HG03175 (cell line): ENCODE measurements around the gene KRT78.

Experiments
- ATAC-seq: cut with Tn5 transposase; IDR thresholded peaks from one replicate; pipeline ENCODE4 v1.9.1; 2021; ENCODE audit warnings: mild to moderate bottlenecking, moderate library complexity; ENCODE audit not compliant: unreplicated experiment

The KRT78 gene

GRCh38 chr12:52813203-52813819, 35.5 kb downstream of the KRT78 start:
- no peak for ATAC-seq

- ATAC-seq = no peak
These were observed 36.0 kb downstream of the KRT78 start for GRCh38 chr12:52812749-52813148.

GRCh38 chr12:52812073-52812400, 36.8 kb downstream of the KRT78 start:
- ATAC-seq = no peak

DNA sequence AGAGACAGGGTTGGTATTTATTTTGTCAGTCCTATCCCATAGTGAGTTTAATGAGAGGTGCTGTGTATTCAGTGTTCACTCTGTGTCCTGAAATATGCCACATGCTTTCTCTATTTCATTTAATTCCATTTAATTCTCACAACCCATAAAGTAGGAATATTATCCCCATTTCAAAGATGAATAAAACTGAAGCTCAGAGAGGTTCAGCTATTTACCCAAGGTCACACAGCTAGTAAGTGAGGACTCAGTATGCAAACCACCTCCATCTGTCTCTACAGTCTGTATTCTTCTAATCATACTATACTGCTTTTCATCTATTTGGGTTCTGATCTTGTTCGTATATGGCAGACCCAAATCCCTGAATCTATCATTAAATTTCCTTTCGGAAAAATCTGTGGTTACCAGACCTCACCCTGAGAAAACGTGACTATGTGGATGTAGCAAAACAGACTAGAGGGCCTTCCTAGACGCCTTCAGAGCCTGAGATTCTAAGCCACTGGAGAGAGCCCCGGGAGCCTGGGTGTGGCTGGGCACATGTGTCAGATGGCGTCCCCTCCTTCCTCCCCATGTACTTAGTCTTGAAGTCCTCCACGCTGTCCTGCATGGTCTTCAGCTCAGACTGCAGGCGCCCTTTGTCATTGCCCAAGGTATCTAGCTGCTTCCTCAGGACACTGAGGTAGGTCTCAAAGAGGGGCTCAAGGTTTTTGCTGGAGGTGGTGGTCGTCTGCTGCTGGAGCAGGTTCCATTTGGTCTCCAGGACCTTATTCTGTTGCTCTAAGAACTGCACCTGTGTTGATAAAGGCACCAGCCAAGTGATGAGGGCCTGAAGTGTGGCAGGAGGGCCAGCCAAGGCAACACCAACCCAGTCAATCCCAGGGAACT, 37.4 kb downstream of the KRT78 start:
- no peak for ATAC-seq

- no peak for ATAC-seq
These were observed 38.2 kb downstream of the KRT78 start for GRCh38 chr12:52810554-52810953.

GRCh38 chr12:52809166-52809565, 39.6 kb downstream of the KRT78 start:
- ATAC-seq = no peak

DNA sequence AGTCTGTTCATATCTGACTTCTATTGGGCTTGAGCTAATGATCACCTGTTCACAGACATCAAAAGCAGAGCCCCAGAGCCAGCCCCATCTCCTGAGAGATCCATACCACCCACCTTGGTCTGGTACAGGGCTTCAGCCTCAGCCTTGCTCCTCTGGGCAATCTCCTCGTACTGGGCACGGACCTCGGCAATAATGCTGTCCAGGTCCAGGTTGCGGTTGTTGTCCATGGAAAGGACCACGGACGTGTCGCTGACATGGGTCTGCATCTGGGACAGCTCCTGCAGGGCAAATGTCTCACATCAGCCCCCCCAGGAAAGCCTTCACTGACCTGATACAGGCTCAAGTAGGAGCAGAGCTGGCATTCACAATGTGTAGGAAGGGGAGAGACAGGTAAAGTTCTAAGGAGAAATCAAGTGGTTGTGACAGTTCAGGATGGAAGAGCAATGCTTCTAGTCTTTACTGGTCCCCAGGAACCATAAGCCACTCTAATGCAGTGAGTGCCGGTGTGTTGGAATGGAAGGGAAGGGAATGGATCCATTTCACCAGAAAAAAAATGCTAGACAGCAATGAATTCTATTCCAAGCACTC, 40.1 kb downstream of the KRT78 start:
- ATAC-seq = no peak

GRCh38 chr12:52807544-52808470, 41.0 kb downstream of the KRT78 start:
- no peak for ATAC-seq

- no peak for ATAC-seq
These were observed 41.8 kb downstream of the KRT78 start for GRCh38 chr12:52806821-52807543.

DNA sequence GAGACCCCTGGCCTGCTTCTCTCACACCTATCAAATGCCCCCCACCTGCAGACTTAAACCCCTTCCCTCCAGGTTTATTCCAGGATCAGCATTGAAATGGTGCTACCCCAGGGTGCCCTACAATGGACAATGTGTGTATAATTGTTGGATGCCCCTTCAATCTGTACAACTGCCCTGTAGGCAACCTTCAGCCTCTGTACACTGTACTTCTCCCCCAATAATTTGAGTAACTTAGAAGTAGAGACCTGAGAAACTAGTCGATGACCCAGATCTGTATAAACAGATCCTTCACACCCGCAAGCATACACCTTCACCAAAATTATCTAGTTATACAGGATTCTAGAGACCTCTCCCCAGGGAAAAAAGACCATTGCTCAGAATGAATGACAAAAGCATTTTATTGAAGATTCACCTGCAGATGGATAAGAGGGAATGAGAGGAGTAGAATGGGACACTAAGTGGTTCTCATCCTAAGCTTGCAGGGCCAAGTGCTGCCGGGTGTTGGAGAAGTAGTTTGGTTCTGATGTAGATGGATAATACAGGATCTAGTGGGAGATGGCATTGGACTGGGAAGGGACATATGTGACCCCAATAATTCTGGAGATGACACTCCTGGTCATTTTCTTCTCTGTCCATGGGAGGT, 42.5 kb downstream of the KRT78 start:
- ATAC-seq = no peak

GRCh38 chr12:52805739-52806138, 43.1 kb downstream of the KRT78 start:
- no peak for ATAC-seq

DNA sequence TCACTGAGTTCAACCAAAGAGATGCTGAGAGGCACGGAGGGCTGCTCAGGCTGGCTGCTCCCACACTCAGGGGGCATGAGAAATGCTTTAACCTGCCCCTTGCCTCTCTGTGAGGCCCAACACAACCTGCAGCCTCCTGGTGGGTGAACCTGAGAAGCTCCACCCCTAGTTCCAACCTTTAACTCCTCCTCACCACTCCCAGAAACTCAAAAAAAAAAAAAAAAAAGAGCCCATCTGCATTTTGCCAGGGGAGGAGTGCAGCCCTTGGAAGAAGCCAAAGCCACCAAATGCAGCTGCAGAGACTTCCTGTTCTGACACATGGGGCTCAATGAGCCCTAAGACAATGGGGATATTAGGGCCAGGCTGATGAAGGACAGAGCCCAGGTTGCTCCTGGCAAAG, 43.8 kb downstream of the KRT78 start:
- no peak for ATAC-seq

- no peak for ATAC-seq
These were observed 46.4 kb downstream of the KRT78 start for GRCh38 chr12:52802442-52802841.

DNA sequence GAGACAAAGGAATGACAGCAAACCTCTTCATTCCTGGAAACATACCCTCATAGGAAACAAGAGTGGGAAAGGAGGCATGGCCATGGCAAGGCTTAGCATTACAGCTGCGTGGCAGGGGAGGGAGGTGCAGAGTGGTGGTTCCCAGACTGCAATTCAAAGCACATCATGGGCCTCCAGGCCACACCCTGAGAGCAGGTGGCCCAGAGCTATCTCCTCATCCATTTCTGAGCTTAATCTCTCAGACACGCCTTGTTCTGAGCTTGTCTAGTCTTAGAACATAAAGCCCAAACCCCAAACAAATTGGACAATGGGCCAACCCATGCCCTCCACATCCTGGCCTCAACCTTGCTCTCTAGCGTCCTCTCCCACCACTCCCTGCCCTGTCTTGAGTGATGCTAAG, 47.0 kb downstream of the KRT78 start:
- no peak for ATAC-seq

DNA sequence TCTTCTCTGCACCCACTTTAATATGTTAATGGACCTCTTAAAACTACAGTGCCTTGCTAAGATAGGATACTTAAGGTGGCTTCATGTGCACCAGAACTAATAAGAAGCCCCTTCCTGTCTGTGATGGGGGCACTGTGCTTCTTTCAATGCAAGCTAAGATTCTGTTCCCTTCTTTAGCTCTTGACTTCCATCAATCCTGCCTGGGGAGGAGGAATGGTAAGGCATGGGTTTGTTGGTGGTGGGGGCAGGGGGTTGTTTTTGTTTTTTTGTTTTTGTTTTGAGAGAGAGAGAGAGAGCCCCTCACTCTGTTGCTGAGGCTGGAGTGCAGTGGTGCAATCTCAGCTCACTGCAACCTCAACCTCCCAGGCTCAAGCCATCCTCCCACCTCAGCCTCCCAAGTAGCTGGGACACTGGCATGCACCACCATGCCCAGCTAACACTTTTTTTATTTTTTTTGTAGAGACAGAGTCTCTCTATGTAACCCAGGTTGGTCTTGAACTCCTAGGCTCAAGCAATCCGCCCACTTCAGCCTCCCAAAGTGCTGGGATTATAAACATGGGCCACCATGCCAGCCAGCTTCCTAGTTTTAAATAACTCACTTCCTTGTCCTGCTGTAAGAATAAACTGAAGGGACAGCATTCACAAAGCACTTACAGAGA, 48.4 kb downstream of the KRT78 start:
- ATAC-seq = no peak

DNA sequence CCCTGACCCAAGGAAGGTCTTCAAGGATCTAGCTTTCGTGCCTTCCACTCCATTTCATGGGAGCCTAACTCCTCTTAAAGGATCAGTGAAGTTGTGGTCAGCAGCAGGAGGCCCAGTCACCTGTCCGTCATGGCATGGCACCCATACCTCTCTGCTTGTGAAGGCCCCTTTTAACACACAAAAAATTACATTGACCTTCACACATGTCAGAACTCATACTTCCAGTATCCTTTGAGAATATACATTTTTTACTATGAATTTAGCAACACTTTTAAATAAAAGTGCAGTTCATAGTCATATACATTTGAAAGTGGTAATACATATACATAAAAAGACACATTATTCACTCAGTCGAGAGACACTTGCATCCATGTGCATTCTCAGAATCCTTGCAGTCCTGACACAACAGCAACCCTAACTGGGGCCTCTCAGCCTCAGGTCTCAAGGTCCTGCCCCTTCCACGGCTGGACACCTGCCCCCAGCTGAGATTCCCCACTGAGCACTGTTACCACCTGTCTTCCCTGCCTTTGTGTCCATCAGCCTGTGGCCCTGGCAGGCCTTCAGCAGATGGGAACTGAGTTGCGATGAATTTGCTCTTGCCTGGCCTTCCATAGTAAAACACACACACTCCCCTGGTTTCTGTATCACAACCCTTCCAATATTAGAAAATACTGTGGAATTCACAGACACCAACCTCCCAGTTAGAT, 49.1 kb downstream of the KRT78 start:
- no peak for ATAC-seq

GRCh38 chr12:52798671-52799504, 49.9 kb downstream of the KRT78 start:
- ATAC-seq = no peak
